Heart left ventricle (tissue), 13 donors: ENCODE measurements around the gene RNF150.

Experiments
- CTCF ChIP-seq, 12 donors: fragments of 200-600 bp; sonication (generic) in 4 of 12; IDR thresholded peaks; one replicate each; pipeline versions ENCODE4 v1.5.0 to v1.8.0; 2018 to 2022; ENCODE audit warnings: antibody characterized with exemption in 12 of 12, mild to moderate bottlenecking in 5 of 12
- POLR2A ChIP-seq, 2 donors: fragments of 450-650 bp; IDR thresholded peaks; one replicate each; pipeline ENCODE4 v1.6.1; 2017; ENCODE audit warnings: antibody characterized with exemption in 2 of 2, mild to moderate bottlenecking in 2 of 2, moderate library complexity in 2 of 2
- donor health status: ischemic (EF 13 %, LVEDD 7.1; RV severe dilation, severe dysfunction).
- donor health status: DM: no; HTN: yes; CAD: no.
- donor health status: DM: no; HTN: no; CAD: no.
- donor health status: ischemic (EF 25% LVEDD 6.9; RV normal size, moderate dysfunction).
- donor health status: ischemic (EF 25% LVEDD 5.7; RV mildly dilated, moderate dysfunction).
- donor health status: ischemic (EF 35%, LVEDD 5.7; RV mildly dilated, moderate dysfunction).
- donor health status: nonischemic (EF 11% LVEDD 7.7; RV severe dilation, severe dysfunction).
- donor health status: DM: yes; HTN: yes; CAD: no.
- donor health status: PGD.
- donor health status: ischemic (EF 29% LVEDD 5.4; RV normal size, mild dysfunction).
- donor health status: nonischemic (EF 23%, LVEDD 6.1; RV moderate dilation, normal function).

GRCh38 chr4:141102367-141102766 lies 30.9 kb downstream of the RNF150 start:
- TF ChIP-seq CTCF (IDR thresholded peaks at IDR 0.05), result no peak
- TF ChIP-seq POLR2A (IDR thresholded peaks at IDR 0.05), result no peak
